ENCODE measurements around the gene TRAPPC6A. TPM values are rescaled to one million over a fixed set of nuclear protein-coding genes. Genes with fewer than 3 reads are reported as not detected.

TRAPPC6A gene
- total and polyA plus RNA-seq, 3 experiments from 2014 or later: 22.7 to 151 (median 24.3) TPM

DNA sequence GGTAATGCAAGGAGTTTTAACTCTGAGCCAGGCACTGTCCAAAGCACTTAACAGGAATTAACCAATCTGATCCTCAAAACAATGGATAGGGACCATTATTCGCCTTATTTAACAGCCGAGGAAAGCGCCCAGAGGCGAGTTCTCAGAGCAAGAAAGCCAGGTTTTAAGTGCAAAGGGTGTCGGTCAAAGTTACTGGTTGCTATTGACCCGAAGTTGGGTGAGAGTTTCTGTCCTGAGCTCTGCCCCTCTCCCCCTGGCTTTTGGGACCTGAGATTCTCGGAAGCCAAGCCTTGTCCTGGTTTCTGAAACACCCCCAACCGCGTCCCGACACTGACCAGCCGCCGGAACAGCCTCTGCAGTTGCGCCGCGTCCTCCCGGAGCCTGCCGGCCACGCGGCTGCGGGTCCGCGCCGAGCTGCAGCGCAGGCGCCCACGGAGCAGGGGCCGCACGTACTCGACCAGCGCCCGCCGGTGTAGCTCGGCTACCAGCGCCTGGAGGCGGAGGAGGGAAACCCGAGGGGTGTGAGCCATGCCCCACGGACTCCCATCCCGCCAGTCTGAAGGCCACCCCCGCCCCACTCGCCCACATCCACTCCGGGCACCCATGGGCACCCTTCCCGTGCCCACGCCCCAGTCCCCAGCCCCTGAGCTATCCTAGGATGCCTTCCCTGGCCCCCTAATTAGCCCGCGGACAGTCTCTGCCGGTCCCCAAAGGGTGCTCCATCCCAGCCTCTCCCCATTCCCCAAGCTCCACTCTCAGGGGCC, 39.3 kb upstream of the TRAPPC6A start:
- Mint-ChIP-seq H3K36me3 (no peaks in the 10 kb centered on the region), H3K27me3 (peaks cover 32 to 47% of the 10 kb centered on the region in 2 donors), H3K4me3 (no peak overlapping the region), H3K27ac (no peak overlapping the region), H3K9me3 (no peaks in the 10 kb centered on the region), H3K4me1 (peaks cover 1 to 4% (median 4%) of the 10 kb centered on the region in 3 donors)
- ChIA-PET CTCF (no interaction called here), POLR2A (no interaction called here)
- Histone ChIP-seq H3K27ac (ENCODE audit: low read depth, low read length) (no peak overlapping the region), H3K9me3 (ENCODE audit: low read length) (no peaks in the 10 kb centered on the region), H3K4me1 (ENCODE audit: insufficient read depth, low read length) (no peaks in the 10 kb centered on the region), H3K27me3 (ENCODE audit: insufficient read depth, low read length, poor library complexity, severe bottlenecking) (no peaks in the 10 kb centered on the region), H3K4me3 (ENCODE audit: low read length) (no peak overlapping the region), H3K36me3 (ENCODE audit: insufficient read depth, low read length) (no peaks in the 10 kb centered on the region)
- DNase-seq: no peak

DNA sequence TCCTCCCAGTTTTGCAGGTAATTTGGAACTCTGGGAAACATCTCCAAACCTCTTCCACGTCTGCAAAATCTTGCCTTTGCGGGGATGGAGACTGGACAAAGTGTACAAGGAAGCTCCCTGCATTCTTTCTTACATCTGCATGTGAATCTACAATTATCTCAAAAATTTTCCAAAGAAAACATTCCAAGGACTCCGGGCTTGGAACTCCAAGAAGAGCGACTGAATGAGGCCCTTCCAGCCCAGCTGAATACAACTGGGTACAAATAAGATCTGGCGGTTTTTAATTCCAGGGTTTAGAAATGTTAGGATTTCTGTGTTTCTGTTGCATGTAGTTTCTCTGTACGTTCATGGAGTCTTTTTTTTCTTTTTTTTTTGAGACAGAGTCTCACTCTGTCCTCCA, 38.6 kb upstream of the TRAPPC6A start:
- no peaks in the 10 kb centered on the region for H3K9me3 Mint-ChIP-seq
- no peak overlapping the region for H3K4me3 Mint-ChIP-seq
- DNase-seq: no peak
- H3K9me3 ChIP-seq (ENCODE audit: low read length): no peaks in the 10 kb centered on the region
- no peak overlapping the region for H3K27ac ChIP-seq (ENCODE audit: low read depth, low read length)
- peaks cover 4% of the 10 kb centered on the region for H3K27me3 ChIP-seq (ENCODE audit: insufficient read depth, low read length, poor library complexity, severe bottlenecking)
- H3K27ac Mint-ChIP-seq: no peak overlapping the region
- no peak overlapping the region for H3K4me3 ChIP-seq (ENCODE audit: low read length)
- no peaks in the 10 kb centered on the region for H3K4me1 ChIP-seq (ENCODE audit: insufficient read depth, low read length)
- H3K27me3 Mint-ChIP-seq: peaks cover 32 to 40% of the 10 kb centered on the region in 2 donors
- no peaks in the 10 kb centered on the region for H3K36me3 ChIP-seq (ENCODE audit: insufficient read depth, low read length)
- H3K36me3 Mint-ChIP-seq: no peaks in the 10 kb centered on the region
- CTCF ChIA-PET: no interaction called here
- peaks cover 1 to 4% (median 4%) of the 10 kb centered on the region in 3 donors for H3K4me1 Mint-ChIP-seq
- POLR2A ChIA-PET: no interaction called here

GRCh38 chr19:45215391-45216191, 37.6 kb upstream of the TRAPPC6A start:
- Histone ChIP-seq H3K4me1 (ENCODE audit: insufficient read depth, low read length) (no peaks in the 10 kb centered on the region), H3K4me3 (ENCODE audit: low read length) (no peak overlapping the region), H3K27me3 (ENCODE audit: insufficient read depth, low read length, poor library complexity, severe bottlenecking) (peaks cover 5% of the 10 kb centered on the region), H3K9me3 (ENCODE audit: low read length) (no peaks in the 10 kb centered on the region), H3K27ac (ENCODE audit: low read depth, low read length) (no peak overlapping the region), H3K36me3 (ENCODE audit: insufficient read depth, low read length) (no peaks in the 10 kb centered on the region)
- ChIA-PET CTCF (interaction anchor here (1.9 kb wide), 1 partner anchor 9 kb away, joined by 4 read pairs; no protein-coding TSS in a partner anchor), POLR2A (no interaction called here)
- Mint-ChIP-seq H3K9me3 (no peaks in the 10 kb centered on the region), H3K4me3 (no peak overlapping the region), H3K27me3 (peaks cover 30 to 35% of the 10 kb centered on the region in 2 donors), H3K36me3 (no peaks in the 10 kb centered on the region), H3K4me1 (peaks cover 1 to 4% (median 4%) of the 10 kb centered on the region in 3 donors), H3K27ac (no peak overlapping the region)
- no peak for DNase-seq

DNA sequence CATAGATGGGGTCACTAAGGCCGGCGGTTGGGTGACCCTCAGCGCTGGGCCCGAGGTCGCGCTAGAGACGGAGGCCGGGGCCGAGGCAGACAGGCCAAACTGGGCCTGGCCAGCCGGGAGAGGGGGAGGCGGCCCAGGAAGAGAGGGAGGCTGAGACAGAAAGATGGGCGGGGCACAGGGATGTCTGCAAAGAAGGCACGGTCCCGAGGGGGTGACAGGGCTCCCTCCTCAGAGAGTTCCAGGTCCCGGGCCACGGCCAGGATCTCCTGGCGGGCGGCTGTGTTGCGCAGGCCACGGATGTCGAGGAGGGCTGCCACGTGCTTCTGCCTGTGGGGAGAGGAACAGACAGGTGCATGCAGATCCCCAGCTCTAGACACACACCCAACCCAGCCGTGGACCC, 35.0 kb upstream of the TRAPPC6A start:
- CTCF ChIA-PET: interaction anchor here (1.3 kb wide), 1 partner anchor 9 kb away, joined by 3 read pairs; no protein-coding TSS in a partner anchor
- Histone ChIP-seq H3K36me3 (ENCODE audit: insufficient read depth, low read length) (no peaks in the 10 kb centered on the region), H3K9me3 (ENCODE audit: low read length) (no peaks in the 10 kb centered on the region), H3K27me3 (ENCODE audit: insufficient read depth, low read length, poor library complexity, severe bottlenecking) (peaks cover 5% of the 10 kb centered on the region), H3K4me1 (ENCODE audit: insufficient read depth, low read length) (no peaks in the 10 kb centered on the region), H3K27ac (ENCODE audit: low read depth, low read length) (no peak overlapping the region), H3K4me3 (ENCODE audit: low read length) (no peak overlapping the region)
- no peak overlapping the region for H3K27ac Mint-ChIP-seq
- no peak for DNase-seq
- no peaks in the 10 kb centered on the region for H3K36me3 Mint-ChIP-seq
- peaks cover 1 to 8% (median 4%) of the 10 kb centered on the region in 3 donors for H3K4me1 Mint-ChIP-seq
- no peak overlapping the region for H3K4me3 Mint-ChIP-seq
- POLR2A ChIA-PET: no interaction called here
- peaks cover 17 to 20% of the 10 kb centered on the region in 2 donors for H3K27me3 Mint-ChIP-seq
- H3K9me3 Mint-ChIP-seq: no peaks in the 10 kb centered on the region

DNA sequence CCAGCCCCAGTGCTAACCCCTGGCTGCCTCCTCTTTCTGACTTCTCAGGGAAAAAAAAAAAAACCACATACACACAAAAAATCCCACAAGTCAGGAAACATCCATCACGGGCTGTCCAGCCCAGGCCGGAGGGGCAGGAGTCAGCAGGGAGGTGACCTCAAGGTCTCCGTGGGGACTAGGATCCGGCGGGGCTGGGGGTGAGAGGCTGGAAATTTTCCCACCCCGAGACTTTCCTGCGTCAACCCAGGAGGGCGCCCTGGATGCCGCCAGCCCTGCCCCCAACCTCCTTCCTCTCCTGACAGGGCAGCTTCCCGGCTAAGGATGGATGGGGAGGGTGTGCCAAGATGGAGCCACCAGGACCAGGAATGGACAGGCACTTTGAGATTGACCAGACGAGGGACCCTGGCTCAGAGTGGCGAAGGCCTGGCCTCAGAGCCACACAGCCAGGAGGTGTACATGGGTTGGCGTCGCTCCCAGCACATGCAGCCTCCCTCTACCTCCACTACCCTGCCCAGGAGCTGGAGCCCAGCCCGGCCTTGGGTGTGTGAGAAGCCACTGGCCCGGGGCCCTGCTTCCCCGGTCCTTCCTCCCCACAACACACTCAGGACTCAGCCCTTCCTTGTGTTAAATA, 33.8 kb upstream of the TRAPPC6A start:
- DNase-seq: no peak
- Histone ChIP-seq H3K9me3 (ENCODE audit: low read length) (no peaks in the 10 kb centered on the region), H3K4me3 (ENCODE audit: low read length) (no peak overlapping the region), H3K4me1 (ENCODE audit: insufficient read depth, low read length) (no peaks in the 10 kb centered on the region), H3K27me3 (ENCODE audit: insufficient read depth, low read length, poor library complexity, severe bottlenecking) (peaks cover 5% of the 10 kb centered on the region), H3K36me3 (ENCODE audit: insufficient read depth, low read length) (no peaks in the 10 kb centered on the region), H3K27ac (ENCODE audit: low read depth, low read length) (no peak overlapping the region)
- no peak overlapping the region for H3K4me3 Mint-ChIP-seq
- H3K4me1 Mint-ChIP-seq: peaks cover 1 to 8% (median 4%) of the 10 kb centered on the region in 3 donors
- H3K9me3 Mint-ChIP-seq: no peaks in the 10 kb centered on the region
- H3K27me3 Mint-ChIP-seq: peaks cover 15 to 16% of the 10 kb centered on the region in 2 donors
- ChIA-PET CTCF (no interaction called here), POLR2A (no interaction called here)
- no peak overlapping the region for H3K27ac Mint-ChIP-seq
- H3K36me3 Mint-ChIP-seq: no peaks in the 10 kb centered on the region

GRCh38 chr19:45206328-45206727, 28.3 kb upstream of the TRAPPC6A start:
- Histone ChIP-seq H3K27ac (ENCODE audit: low read depth, low read length) (no peak overlapping the region), H3K9me3 (ENCODE audit: low read length) (no peaks in the 10 kb centered on the region), H3K36me3 (ENCODE audit: insufficient read depth, low read length) (no peaks in the 10 kb centered on the region), H3K27me3 (ENCODE audit: insufficient read depth, low read length, poor library complexity, severe bottlenecking) (no peaks in the 10 kb centered on the region), H3K4me3 (ENCODE audit: low read length) (no peak overlapping the region), H3K4me1 (ENCODE audit: insufficient read depth, low read length) (no peaks in the 10 kb centered on the region)
- Mint-ChIP-seq H3K36me3 (peaks cover 0 to 6% (median 0%) of the 10 kb centered on the region in 3 donors), H3K27me3 (no peaks in the 10 kb centered on the region), H3K9me3 (no peaks in the 10 kb centered on the region), H3K4me3 (no peak overlapping the region), H3K27ac (no peak overlapping the region), H3K4me1 (peaks cover 0 to 4% (median 0%) of the 10 kb centered on the region in 3 donors)
- DNase-seq: no peak
- ChIA-PET CTCF (interaction anchor here (1.6 kb wide), 1 partner anchor 9 kb away, joined by 4 read pairs; no protein-coding TSS in a partner anchor), POLR2A (no interaction called here)

DNA sequence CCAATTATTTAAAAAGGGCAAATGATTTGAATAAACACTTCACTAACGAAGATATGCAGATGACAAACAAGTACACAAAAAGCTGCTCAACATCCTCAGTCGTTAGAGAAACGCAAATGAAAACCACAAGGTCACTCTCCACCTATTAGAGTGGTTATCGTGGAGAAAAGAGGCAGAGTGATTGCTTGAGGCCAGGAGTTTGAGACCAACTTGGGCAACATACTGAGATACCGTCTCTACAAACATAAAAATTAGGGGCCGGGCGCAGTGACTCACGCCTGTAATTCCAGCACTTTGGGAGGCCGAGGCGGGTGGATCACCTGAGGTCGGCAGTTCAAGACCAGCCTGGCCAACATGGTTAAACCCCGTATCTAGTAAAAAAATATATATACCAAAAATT, 27.8 kb upstream of the TRAPPC6A start:
- H3K4me1 Mint-ChIP-seq: peaks cover 0 to 4% (median 0%) of the 10 kb centered on the region in 3 donors
- Histone ChIP-seq H3K4me3 (ENCODE audit: low read length) (no peak overlapping the region), H3K27me3 (ENCODE audit: insufficient read depth, low read length, poor library complexity, severe bottlenecking) (no peaks in the 10 kb centered on the region), H3K4me1 (ENCODE audit: insufficient read depth, low read length) (no peaks in the 10 kb centered on the region), H3K36me3 (ENCODE audit: insufficient read depth, low read length) (no peaks in the 10 kb centered on the region), H3K27ac (ENCODE audit: low read depth, low read length) (no peak overlapping the region), H3K9me3 (ENCODE audit: low read length) (no peaks in the 10 kb centered on the region)
- no peak overlapping the region for H3K4me3 Mint-ChIP-seq
- CTCF ChIA-PET: interaction anchor here (1.6 kb wide), 1 partner anchor 10 kb away, joined by 4 read pairs; no protein-coding TSS in a partner anchor
- POLR2A ChIA-PET: no interaction called here
- no peaks in the 10 kb centered on the region for H3K9me3 Mint-ChIP-seq
- peaks cover 0 to 6% (median 0%) of the 10 kb centered on the region in 3 donors for H3K36me3 Mint-ChIP-seq
- no peak overlapping the region for H3K27ac Mint-ChIP-seq
- H3K27me3 Mint-ChIP-seq: no peaks in the 10 kb centered on the region
- no peak for DNase-seq

GRCh38 chr19:45202637-45203036, 24.6 kb upstream of the TRAPPC6A start:
- no peaks in the 10 kb centered on the region for H3K4me1 ChIP-seq (ENCODE audit: insufficient read depth, low read length)
- Mint-ChIP-seq H3K27me3 (peaks cover 0 to 6% of the 10 kb centered on the region in 2 donors), H3K36me3 (peaks cover 0 to 6% (median 0%) of the 10 kb centered on the region in 3 donors), H3K9me3 (no peaks in the 10 kb centered on the region), H3K27ac (peak overlapping the region in 1 of 8 donors; percentile 50), H3K4me1 (no peaks in the 10 kb centered on the region), H3K4me3 (no peak overlapping the region)
- POLR2A ChIA-PET: no interaction called here
- H3K27ac ChIP-seq (ENCODE audit: low read depth, low read length): no peak overlapping the region
- H3K36me3 ChIP-seq (ENCODE audit: insufficient read depth, low read length): no peaks in the 10 kb centered on the region
- CTCF ChIA-PET: no interaction called here
- no peaks in the 10 kb centered on the region for H3K9me3 ChIP-seq (ENCODE audit: low read length)
- H3K27me3 ChIP-seq (ENCODE audit: insufficient read depth, low read length, poor library complexity, severe bottlenecking): no peaks in the 10 kb centered on the region
- no peak overlapping the region for H3K4me3 ChIP-seq (ENCODE audit: low read length)
- DNase-seq: no peak

Measured in CD8-positive, alpha-beta memory T cell (primary cell).